ENCODE data around the gene NLGN4X.
"Not testable (repeated sequence)": the region's sequence is repeated elsewhere in the genome, so short reads cannot be mapped to it uniquely, and the experiment has no call there.

Gene NLGN4X

GRCh38 chrX:6005856-6006255 is 222.8 kb downstream of the NLGN4X start:
- DNase-seq (ENCODE audit: low spot score): no peak

GRCh38 chrX:6004529-6004928 is 224.1 kb downstream of the NLGN4X start:
- no peak for DNase-seq (ENCODE audit: low spot score)

- DNase-seq (ENCODE audit: low spot score): no peak
Measured at GRCh38 chrX:6002056-6002455, 226.6 kb downstream of the NLGN4X start.

GRCh38 chrX:5998901-5999300 is 229.8 kb downstream of the NLGN4X start:
- DNase-seq (ENCODE audit: low spot score): no peak

GRCh38 chrX:5998456-5998855 is 230.2 kb downstream of the NLGN4X start:
- DNase-seq (ENCODE audit: low spot score): no peak

- DNase-seq (ENCODE audit: low spot score): no peak
Measured at GRCh38 chrX:5991393-5991792, 237.3 kb downstream of the NLGN4X start.

- no peak for DNase-seq (ENCODE audit: low spot score)
Measured at GRCh38 chrX:5979338-5979737, 249.3 kb downstream of the NLGN4X start.

GRCh38 chrX:5976332-5976731 is 252.3 kb downstream of the NLGN4X start:
- DNase-seq (ENCODE audit: low spot score): no peak

- no peak for DNase-seq (ENCODE audit: low spot score)
Measured at GRCh38 chrX:5971300-5971699, 257.4 kb downstream of the NLGN4X start.

- no peak for DNase-seq (ENCODE audit: low spot score)
Measured at GRCh38 chrX:5965406-5965805, 263.3 kb downstream of the NLGN4X start.

GRCh38 chrX:5959286-5959685 is 269.4 kb downstream of the NLGN4X start:
- DNase-seq (ENCODE audit: low spot score): no peak

- DNase-seq (ENCODE audit: low spot score): no peak
Measured at GRCh38 chrX:5958523-5958922, 270.1 kb downstream of the NLGN4X start.

- DNase-seq (ENCODE audit: low spot score): no peak
Measured at GRCh38 chrX:5957506-5957905, 271.2 kb downstream of the NLGN4X start.

GRCh38 chrX:5936438-5936837 is 292.2 kb downstream of the NLGN4X start:
- no peak for DNase-seq (ENCODE audit: low spot score)

- no peak for DNase-seq (ENCODE audit: low spot score)
Measured at GRCh38 chrX:5928224-5928623, 300.4 kb downstream of the NLGN4X start.

GRCh38 chrX:5916945-5917344 is 311.7 kb downstream of the NLGN4X start:
- DNase-seq (ENCODE audit: low spot score): peak; percentile 2

- no peak for DNase-seq (ENCODE audit: low spot score)
Measured at GRCh38 chrX:5915783-5916182, 312.9 kb downstream of the NLGN4X start.

GRCh38 chrX:5907207-5907606 is 321.5 kb downstream of the NLGN4X start:
- peak; percentile 19 for DNase-seq (ENCODE audit: low spot score)

GRCh38 chrX:5903586-5904190 is 325.0 kb downstream of the NLGN4X start:
- not testable (repeated sequence) for DNase-seq (ENCODE audit: low spot score)

- DNase-seq (ENCODE audit: low spot score): no peak
Measured at GRCh38 chrX:5898463-5898862, 330.2 kb downstream of the NLGN4X start.

GRCh38 chrX:5891378-5891777 is 337.3 kb downstream of the NLGN4X start:
- DNase-seq (ENCODE audit: low spot score): no peak

- peak; percentile 12 for DNase-seq (ENCODE audit: low spot score)
Measured at GRCh38 chrX:5876984-5877596, 351.6 kb downstream of the NLGN4X start.

GRCh38 chrX:5870238-5870637 is 358.4 kb downstream of the NLGN4X start:
- no peak for DNase-seq (ENCODE audit: low spot score)

- no peak for DNase-seq (ENCODE audit: low spot score)
Measured at GRCh38 chrX:5869786-5870185, 358.9 kb downstream of the NLGN4X start.
